Fibroblast of the aortic adventitia (primary cell): ENCODE measurements around the gene WBP1L. TPM values are rescaled to one million over a fixed set of nuclear protein-coding genes. Genes with fewer than 3 reads are reported as not detected.

Experiments
- DNase-seq: peaks from one replicate; pipeline ENCODE4 v3.0.0-alpha.2; 2010; ENCODE audit warnings: low read depth
- H3K4me3 ChIP-seq: 2 replicates; pipeline ENCODE4 v1.5.1; 2011; ENCODE audit warnings: low read depth, mild to moderate bottlenecking, control low read depth, low read length, moderate library complexity
- total RNA-seq: library from RNA; depleted of rRNA; stranded (reverse); fragments of >200 nt; gene quantifications from 2 replicates; pipeline ENCODE4 v1.2.3, GENCODE V29; 2012; ENCODE audit warnings: low replicate concordance
- TF ChIP-seq, protein P1 (sequence below): IDR thresholded peaks from 2 replicates; pipeline ENCODE4 v1.5.1; 2011; ENCODE audit warnings: mild to moderate bottlenecking, low read length, control low read depth, inconsistent platforms; ENCODE audit not compliant: insufficient read depth

WBP1L gene
- total RNA-seq, 1 donor: 76.1 TPM

DNA sequence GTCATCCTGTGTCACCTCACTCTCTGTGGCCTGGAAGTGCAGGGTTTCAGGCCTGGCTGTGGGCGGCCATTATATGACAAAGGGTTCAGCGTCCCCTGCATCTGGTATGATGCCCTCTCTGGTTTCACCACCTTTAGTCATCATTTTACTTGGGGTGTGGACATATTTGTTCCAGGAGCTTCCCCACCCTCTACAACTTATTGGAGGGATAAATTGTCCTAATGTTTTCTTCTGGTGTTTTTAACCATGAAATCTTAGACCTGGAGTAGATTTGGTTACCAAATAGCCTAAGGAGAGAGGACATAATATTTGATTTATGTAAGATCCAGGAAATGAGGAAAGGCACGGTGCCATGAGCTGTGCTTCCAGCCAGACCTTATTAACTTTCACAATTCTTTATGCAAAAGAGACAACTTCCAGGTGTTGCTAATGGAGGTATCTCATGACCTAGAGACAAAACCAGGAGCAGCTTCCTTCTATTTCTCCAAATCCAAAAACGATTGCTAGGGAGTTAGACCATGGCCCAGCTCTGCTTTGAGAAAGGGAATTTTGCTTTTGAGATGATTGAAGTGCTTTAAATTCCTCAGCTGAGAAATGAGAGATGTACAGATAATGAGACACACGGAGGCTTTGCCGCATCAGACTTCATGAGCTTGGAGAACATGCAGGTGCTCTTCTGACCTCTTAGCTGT is 20.9 kb downstream of the WBP1L start:
- H3K4me3 ChIP-seq: no peak overlapping the region
- peak; percentile 88 for DNase-seq
- TF ChIP-seq, protein P1, sequence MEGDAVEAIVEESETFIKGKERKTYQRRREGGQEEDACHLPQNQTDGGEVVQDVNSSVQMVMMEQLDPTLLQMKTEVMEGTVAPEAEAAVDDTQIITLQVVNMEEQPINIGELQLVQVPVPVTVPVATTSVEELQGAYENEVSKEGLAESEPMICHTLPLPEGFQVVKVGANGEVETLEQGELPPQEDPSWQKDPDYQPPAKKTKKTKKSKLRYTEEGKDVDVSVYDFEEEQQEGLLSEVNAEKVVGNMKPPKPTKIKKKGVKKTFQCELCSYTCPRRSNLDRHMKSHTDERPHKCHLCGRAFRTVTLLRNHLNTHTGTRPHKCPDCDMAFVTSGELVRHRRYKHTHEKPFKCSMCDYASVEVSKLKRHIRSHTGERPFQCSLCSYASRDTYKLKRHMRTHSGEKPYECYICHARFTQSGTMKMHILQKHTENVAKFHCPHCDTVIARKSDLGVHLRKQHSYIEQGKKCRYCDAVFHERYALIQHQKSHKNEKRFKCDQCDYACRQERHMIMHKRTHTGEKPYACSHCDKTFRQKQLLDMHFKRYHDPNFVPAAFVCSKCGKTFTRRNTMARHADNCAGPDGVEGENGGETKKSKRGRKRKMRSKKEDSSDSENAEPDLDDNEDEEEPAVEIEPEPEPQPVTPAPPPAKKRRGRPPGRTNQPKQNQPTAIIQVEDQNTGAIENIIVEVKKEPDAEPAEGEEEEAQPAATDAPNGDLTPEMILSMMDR: no peak

DNA sequence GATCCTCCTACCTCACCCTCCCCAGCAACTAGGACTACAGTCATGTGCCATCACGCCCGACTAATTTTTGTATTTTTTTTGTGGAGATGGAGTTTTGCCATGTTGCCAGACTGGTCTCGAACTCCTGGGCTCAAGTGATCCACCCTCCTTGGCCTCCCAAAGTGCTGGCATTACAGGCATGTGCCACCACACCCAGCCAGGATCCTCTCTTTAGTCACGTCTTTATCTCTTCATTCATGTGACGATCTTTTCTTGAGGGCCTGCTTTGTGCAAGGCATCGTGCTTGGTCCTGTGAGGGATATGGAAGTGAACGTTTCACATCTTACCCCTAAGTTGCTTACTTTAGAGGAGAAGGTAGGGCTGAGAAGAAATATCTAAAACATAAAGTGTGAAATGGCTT is 21.6 kb downstream of the WBP1L start:
- DNase-seq: no peak
- TF ChIP-seq, protein P1: no peak
- no peak overlapping the region for H3K4me3 ChIP-seq

DNA sequence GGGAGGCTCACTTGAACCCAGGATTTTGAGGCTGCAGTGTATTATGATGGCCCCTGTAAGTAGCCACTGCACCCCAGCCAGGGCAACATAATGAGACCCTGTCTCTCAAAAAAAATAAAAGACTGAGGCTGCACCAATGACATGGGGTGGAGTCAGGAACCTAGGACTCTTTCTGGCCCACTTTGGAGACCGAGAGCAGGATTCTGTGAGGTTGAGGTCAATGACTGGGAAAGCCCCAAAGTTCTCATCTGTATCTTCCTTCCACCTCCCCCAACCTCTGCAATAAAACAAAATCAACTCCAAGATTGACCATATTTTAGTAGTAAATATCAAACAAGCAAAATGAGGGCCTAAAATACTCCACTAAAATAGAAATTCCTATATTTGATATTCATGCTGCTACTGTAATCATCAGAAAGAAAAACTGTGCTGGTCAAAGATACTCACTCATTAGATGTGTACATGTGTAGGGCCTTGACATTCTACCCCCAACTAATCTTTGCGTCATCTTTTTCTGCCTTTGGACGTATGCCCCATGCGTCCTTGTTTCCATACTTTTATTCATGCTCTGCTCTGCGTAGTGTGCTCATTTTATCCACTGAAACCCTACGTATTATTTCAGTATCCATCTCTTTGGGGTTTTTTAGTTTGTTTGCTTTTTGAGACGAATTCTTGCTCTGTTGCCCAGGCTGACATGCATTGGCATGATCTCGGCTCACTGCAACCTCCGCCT is 23.8 kb downstream of the WBP1L start:
- H3K4me3 ChIP-seq: no peak overlapping the region
- DNase-seq: no peak
- TF ChIP-seq, protein P1: no peak

DNA sequence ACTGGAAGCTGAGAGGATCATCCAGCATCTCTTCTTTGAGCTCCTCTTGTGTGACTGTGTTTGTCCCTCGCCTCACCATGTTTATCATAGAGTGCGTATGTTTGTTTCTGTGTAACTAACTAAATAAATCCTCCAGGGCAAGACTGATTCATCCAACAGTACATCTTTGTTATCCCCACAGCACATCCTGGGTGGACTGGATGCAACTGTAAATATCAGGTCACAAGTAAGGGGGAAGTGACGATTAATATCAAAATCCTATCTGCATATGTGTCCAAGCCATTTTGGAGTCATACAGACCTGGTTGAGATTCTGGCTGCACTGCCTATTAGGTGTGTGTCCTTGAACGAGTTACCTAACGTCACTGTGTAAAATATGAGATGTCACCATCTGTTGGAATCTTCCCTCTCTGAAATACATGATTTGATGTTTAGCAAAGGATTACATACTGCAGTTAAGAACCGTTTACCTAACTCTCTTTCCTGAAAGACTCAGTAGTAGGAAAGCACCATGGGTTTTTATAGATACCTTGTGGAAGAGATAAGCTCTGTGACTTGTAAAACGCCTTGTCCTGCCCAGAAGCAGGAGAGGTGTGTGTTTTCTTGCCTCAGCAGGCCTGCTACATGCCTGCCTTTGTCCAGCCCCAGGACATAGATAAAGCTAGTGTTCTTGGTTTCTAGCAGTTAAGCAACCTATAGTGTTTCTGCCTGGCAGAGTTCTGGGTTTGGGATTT is 25.8 kb downstream of the WBP1L start:
- DNase-seq: no peak
- TF ChIP-seq, protein P1: no peak
- no peak overlapping the region for H3K4me3 ChIP-seq

DNA sequence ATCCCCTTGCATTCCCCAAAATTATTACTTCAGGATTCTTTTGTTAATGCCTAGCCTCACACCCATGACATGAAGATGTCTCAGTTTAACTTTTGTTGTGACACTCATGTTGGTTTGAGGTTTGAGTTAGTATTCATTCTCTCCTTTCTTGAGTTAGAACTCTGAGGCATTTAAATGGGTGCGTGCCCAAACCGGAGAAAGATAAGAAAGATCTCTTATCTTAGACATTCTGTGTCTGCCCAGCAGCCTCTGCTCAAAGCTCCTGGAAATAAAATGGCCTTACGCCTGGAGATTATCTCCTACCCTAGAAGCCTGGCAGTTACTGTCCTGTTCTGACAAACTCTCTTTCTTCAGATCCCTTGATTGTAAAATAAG is 26.3 kb downstream of the WBP1L start:
- DNase-seq: no peak
- H3K4me3 ChIP-seq: no peak overlapping the region
- TF ChIP-seq, protein P1: no peak

DNA sequence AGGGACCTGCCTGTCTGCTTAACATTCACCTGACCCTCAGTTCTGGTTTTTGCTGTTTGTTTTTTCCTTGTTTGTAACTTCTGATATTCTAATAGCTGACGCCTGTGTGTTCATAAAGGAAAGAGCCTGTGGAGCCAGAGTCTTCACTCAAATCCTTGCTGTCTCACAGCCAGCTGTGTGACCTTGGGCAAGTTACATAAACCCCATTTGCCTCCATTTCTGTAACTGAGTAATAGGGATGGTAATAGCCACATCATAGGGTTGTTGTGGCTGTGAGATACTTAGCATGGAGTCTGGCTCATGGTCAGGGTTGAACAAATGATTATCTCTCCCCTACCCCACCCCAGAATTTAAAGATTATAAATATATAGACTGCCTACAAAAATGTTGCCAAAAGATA is 27.0 kb downstream of the WBP1L start:
- no peak for DNase-seq
- TF ChIP-seq, protein P1: no peak
- H3K4me3 ChIP-seq: no peak overlapping the region
